HG03354 (cell line): ENCODE results near the gene EN2.

Source experiments
- ATAC-seq: cut with Tn5 transposase; IDR thresholded peaks from one replicate; pipeline ENCODE4 v1.9.1; 2021; ENCODE audit warnings: mild to moderate bottlenecking; ENCODE audit not compliant: unreplicated experiment, poor library complexity, severe bottlenecking

EN2 gene

DNA sequence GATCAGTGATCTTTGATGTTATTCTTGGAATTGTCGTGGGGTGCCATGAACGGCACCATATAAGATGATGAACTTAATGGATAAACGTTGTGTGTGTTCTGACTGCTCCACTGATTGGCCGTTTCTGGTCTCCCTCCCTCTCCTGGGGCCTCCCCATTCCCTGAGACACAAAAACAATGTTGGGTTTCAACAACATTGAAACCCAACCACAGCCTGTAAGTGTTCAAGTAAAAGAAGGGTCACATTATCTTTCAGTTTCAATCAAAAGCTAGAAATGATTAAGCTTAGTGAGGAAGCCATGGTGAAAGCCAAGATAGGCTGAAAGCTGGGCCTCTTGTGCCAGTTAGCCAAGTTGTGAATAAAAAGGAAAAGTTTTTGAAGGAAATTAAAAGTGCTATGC, 19.5 kb downstream of the EN2 start:
- peak; percentile 96 for ATAC-seq

DNA sequence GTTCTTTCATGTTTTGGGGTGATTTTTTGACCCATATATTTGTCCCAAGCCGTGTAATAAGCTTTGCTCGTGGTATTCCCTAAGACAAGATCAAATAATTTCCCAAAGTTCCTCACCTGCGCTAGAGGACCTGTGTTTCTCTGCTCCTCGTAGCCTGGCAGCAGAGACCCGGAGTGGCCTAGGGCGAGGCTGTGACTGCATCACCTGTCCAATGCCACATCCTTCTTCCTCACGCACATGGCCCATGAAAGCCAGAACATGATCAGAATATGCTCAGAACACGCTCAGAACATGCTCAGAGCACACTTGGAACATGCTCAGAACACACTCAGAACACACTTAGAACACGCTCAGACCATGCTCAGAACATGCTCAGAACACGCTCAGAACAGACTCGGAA, 23.8 kb downstream of the EN2 start:
- no peak for ATAC-seq

DNA sequence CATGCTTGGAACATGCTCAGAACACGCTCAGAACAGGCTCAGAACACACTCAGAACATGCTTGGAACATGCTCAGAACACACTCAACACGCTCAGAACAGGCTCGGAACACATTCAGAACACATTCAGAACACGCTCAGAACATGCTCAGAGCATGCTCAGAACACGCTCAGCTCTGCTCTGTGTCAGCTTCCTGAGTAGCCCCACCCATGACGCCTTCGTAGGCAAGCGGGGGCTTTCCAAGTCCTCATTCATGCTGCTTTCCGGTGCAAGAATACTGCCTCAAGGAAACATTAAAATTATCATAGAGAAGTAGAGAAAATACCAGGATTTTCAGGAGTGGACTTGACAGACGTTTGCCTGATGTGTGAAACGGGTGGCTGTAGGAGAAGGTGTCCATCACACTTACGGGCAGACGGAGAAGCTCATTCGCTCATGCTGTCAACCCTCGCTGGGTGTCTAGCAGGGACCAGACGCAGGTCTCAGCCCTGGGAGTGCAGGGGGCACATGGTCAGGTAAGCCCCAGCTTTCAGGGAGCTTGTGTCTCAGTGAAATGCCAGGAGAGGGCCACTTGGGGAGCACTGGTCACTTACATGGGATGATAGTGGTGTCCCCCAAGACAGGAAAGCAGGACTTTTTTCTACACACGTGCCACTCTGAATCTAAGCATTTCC, 24.7 kb downstream of the EN2 start:
- ATAC-seq, result no peak

DNA sequence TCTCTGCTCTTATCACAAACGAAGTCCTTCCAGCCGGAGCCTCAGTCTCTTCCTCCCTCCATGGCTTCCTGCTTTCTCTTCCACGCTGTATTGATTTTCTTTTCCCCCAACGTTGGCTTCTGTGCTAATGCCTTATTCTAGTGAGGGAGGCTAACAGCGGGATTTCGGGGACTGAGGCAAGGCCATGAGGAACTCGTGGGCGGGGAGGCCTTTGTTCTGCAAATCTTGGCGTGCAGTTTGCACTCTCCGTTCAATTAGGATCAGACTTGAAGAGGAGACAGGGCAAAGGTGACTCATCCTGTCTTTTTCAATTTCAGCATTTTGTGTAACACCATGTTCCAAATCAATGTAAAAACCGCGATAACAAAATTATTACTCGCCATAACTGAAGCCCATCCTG, 25.3 kb downstream of the EN2 start:
- ATAC-seq, result no peak

DNA sequence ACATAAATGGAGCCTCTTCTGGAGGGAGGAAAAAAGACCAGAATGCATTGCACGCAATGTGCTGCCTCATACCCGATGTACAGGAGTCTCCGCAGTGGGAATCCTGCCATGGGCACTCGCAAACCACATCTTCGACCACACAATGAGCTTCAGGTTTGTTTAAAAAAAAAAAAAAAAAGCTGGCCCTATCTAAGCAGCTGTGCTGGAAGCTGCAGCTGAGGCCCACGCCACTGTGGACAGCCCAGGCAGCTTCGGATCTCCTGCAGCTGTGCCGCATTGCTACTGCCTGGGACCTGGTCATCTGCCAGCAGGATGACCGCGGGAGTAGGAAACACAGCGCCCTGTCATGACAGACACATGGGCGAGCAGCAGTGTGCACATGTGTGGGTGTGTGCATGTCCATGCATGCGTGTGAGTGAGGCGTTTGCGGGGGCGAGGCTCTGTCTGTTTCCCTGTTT, 26.0 kb downstream of the EN2 start:
- ATAC-seq, result no peak

DNA sequence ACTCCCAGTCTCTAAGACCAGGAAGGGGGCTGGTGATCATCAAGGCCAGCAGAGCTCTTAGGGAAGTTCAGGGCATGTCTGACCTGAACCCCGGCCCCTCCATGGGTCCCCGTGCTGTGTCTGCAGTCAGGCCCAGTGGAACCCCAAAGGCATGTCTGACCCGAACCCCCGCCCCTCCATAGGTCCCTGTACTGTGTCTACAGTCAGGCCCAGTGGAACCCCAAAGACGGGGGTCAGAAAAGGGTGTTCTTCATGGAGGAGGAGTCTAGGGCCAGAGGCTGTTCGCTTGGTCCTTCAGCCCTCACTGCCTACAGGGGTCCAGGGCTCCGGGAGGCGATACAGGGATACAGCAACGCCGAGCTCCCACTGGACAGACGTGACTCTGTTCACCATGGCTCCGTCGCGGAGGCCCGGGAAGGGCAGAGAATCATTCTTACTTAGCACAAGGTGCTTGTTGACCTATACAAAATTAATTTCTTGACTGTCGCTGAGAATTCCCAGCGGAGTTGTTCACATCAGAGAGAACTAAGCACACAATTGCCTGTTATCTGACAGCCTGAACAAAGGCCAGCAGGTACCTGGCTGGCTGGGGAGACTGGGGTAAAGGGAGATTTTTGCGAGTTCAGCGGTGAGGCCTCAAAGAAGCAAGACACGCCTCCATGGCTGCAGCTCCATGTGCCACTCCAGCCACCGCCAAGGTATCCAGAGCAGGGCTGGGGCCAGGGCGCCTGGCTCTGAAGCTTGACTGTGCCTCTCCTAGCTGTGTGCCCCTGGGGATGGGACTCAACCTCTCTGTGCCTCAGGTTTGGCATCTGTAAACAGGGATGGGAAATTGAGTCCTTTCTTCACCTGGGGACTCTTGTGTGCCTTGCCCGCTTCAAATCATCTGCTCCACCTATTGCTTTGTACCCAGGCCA, 26.8 kb downstream of the EN2 start:
- ATAC-seq, result no peak

DNA sequence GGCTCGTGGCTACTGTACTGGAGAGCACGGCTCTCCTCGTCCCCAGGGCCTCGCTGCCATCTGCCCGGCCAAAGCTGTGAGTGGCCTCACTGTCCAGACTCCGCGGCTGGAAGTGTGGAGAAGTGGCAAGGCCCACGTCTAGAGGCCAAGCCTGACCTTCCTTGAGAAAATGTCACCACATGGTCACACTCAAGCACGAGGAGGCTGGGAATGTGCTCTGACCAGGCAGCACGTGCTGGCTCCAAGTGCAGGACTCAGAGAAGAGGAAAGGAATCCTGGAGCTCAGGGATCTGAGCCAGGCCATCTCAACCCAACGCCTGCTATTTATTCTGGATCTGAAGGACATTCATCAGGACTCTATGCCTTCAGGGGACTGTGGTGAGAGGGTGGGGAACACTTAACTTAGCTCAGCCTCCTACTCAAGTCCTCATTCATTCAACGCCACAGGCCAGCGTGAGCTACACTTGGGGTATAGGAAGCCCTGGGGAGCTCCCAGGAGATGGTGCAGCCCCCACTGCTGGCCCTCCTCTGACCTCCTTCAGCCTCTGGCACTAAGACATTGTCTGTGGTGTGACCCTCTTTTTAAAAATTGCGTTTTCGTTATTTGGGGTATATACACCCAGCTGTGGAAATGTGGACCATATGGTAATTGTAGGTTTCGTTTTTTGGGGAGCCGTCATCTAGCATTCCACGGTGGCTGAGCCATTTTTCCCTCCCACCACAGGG, 29.0 kb downstream of the EN2 start:
- no peak for ATAC-seq

DNA sequence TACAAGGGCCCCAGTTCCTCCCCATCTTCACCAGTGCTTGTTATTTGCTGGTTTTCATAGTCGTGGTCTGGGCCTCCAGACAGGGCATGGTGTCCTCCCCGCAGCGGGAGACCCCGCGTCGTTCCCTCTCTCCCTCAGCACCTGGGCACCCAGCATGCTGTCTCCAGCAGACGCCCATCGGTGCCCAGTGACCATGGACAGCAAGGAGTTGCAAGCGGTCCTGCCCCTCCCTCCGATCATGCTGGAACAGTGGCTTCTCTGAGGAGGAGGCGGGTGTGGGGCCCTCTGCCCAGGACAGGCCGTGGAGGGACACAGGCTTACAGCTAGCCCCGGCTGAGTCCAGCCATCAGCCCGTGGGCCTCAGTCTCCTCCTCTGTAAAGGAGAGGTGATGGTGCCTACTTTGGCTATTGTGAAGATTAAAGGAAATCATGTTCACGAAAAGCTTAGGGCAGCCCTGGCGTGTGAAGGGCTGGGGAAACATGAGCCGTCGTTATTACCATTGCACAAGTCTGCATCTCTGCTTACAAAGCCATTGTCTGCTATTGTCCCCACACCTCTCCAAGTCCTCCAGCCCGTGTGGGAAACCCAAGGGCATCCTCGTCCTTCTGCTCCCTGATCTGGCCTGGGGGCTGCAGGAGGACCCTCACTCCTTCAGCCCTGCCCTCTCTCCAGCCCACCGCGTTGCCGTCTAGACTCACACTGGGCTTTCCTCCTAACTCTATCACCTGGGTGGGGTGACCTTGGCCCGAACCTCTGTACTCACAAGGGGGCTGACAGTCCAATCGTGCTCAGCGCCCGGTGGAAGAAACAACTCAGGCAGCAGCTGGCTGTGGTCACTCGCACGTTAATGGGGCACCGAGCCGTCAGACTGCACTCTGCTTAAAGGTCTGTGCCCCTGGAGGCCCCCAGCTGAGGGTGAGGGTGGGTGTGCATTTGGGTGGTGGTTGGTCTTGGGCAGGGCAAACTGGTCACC, 29.9 kb downstream of the EN2 start:
- ATAC-seq, result no peak

DNA sequence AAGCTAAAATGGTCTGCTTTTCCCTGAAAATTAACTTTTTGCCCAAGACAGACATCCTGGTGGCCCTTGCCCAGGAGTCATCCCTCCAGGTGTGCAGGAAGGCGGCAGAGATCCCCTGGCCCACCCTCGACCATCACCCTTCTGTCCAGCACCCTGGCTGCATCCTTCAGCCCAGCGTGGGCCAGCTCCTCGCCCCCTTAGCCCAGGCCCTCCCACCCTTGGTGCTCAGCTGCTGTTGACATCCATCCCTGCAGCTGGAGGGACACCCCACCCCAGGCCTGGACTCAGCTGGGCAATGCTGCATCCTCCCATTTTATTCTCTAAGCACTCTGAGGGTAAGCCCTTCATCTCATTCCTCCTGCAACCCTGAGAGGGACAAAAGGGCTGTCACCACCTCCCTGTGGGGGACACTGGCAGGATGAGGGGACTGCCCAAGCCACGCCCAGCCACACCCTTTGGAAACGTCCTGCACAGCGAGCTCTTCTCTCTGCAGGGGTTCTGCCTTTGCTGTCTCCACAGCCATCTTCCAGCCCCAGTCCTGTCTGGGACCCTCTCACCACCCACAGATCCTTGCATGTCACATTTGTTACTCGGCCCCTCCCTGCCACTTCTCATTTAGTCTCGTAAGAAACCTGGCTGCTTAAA, 30.7 kb downstream of the EN2 start:
- no peak for ATAC-seq

DNA sequence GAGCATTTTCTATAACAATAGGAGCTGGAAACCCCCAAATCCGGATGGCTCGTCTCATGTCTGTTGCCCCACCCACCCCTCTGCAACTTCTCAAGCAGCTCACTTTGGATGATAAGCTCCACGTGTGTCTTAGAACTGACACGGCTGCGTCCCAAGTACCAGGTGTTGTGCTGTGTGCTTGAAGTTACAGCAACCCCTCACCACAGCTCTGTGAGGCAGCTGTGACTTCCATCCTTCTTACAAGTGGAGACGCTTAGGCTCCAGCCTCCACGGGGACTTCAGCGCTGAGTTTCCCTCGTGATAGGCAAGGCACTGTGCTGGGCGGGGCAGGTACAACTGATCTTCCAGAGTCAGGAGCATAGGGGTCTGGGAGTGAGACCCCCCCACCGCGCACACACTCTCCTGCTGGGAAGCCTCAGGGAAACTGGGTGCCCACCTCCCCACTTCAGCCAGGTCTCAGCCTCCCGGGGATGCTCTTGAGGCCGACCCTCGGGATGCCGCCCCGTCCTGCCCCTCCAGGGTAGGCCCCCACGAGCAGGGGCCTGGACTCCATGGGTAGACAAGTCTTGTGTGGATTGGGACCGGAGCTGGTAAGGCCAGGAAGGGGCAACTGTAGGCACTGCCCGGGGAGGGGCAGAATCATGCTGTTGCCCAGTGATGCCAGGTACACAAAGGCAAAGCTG, 31.4 kb downstream of the EN2 start:
- no peak for ATAC-seq

DNA sequence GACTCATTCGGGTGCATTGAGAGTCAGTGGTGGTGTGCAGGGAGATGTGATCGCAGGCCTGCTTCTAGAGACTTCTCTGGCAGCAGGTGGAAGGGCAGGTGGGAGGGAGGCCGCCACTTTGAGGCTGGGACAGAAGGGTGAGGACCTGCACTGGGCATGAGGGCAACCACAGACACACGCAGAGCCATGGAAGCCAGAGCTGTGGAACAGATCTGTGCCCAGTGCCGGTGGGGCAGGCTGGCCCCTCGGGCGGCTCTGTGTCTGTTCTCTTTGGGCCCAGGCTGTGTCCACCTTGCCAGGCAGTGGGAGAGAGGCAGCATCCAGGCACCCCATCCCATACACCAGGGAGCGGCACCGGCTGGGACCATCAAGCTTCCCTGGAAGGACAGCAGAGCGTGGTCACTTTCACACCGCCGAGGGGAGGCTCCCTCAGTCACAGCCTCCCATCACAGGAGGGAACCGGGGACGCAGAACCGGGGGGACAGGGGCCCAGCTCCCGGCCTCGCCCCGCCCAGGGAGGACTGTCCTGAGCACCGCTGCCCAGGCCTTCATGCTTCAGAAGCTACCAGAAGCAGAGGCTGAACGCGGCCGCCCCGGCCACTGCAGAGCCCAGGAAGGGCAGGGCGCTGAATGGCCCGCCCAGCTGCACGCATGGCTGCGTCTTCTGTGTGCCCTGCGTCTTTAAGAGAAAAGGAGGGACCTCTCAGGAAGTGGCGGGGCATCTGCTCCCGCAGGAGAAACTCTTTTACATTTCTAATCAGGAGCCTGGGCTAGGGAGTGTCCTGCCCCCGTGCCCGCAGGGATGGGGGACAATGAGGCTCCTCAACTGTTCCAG, 32.1 kb downstream of the EN2 start:
- peak; percentile 26 for ATAC-seq

DNA sequence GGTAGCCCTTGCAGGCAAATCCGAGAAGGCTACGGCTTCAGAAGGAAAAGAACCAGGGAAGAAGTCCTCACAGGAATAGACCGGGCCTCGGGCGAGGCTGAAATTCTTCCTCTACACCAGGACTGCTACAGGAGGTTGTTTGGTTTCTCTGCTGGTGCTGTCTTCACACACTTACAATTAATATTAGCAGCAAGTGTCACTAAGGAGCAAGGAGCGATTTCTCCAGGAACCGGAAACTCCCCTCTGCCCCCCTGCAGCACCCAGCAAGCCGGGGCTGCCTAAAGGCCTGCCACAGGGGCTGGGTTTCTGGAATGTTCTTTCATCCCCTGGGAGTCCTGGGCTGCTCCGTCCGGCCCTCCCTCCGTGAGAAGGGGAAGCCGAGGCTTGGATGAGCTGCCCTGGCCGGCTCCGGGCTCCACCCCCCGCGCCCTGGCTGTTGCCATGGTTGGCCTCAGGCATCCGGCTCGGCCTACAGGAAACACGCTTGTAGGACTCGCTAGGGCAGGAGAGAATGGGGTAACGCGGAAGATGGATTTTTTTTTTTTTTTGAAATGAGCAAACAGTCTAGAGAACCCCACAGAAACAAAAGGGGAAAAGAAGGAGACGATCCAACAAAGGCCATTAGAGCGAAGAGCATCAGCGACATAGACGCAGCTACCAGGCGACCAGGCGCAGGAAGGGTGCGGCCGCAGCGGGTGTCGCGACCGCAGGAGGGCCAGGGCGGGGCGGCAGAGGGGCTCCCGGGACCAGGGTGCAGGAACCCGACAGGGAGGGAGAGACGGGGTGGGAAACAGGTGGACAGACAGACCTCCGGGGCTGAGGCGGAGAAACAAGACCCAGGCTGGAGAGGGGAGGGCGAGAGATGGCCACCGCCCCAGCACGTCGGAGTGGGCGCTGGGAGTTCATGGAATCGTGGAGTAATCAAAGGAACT, 33.0 kb downstream of the EN2 start:
- ATAC-seq, result peak; percentile 96

DNA sequence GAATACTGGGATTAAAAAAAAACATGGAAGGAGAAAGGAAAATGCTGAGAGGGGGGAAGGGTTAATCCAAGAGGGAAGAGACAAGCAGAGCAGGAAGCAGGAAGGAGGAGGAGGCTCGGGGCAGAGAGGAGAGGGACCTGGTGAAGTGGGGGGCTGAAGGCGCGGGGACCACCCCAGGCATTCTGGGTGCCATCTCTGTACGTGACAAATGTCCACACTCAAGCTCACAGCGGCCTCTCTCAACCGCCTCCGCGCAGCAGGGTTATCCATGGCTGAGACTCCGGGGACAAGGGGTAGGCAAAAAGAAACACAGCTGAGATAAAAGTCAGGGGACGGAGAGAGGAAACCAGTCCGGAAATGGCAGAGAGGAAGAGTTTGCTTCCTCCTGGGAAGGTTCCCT, 33.9 kb downstream of the EN2 start:
- ATAC-seq, result no peak

DNA sequence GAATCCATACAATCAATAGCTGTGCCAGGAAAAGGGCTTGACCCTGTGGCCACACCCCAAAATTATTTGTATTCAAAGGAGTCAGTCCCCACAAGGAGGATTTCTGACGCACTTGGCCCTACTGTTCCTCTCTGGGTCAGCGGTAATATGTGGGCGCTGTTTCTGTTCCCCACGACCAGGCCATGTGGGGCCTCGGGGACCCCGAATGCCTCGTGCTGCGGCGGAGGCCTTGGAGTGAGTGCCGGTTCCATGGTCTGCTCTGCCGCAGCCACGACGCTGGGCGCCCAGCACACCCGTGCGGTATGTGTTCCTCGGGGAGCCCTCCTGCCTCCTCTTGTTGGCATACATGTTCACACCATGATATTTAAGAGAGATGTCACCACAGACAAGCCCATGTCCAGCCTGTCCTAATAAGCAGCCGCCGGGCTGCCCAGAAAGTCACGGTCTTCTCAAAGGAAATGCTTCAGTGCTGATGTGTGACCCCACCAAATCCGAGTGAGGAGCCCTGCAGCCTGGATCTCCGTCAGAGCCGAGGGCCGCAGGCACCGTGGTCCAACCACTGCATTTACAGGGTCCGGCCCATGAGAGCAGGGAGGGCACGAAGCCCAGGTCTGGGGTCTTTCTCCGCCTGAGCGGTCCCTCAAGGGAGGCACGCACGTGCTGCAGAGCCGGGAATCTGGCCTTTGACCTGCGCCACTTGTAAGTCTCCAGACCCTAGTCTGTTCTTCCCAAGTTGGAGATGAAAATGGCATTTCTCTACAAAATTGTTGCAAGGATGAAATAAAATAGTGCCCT, 36.0 kb downstream of the EN2 start:
- ATAC-seq, result no peak

DNA sequence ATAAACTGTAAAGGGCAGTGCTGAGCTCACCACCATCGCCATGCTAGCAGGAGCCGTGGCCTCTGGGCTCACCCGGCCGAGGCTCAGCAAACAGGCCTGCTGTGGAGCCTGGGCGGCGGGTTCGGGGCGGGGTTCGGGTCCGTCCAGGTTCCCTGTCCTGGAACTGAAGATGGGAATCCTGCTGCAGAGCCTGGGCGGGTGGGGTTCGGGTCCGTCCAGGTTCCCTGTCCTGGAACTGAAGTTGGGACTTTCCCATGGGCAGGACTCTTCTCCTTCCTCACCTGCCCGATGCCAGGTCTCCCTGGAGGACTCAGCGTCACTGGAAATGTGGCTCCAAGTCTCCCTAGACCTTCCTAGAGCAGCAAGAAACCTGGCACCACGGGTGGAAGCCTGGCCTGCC, 36.6 kb downstream of the EN2 start:
- ATAC-seq, result no peak
